Astrocyte of the hippocampus (primary cell): Measurements from ENCODE around the gene ASGR1.
A peak's percentile ranks its signal among the peaks of the same experiment; 100 is the strongest.

Experiments
- DNase-seq: peaks from one replicate; pipeline ENCODE4 v3.0.0; 2011; ENCODE audit warnings: low read depth, low spot score

Gene ASGR1, protein sequence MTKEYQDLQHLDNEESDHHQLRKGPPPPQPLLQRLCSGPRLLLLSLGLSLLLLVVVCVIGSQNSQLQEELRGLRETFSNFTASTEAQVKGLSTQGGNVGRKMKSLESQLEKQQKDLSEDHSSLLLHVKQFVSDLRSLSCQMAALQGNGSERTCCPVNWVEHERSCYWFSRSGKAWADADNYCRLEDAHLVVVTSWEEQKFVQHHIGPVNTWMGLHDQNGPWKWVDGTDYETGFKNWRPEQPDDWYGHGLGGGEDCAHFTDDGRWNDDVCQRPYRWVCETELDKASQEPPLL

DNA sequence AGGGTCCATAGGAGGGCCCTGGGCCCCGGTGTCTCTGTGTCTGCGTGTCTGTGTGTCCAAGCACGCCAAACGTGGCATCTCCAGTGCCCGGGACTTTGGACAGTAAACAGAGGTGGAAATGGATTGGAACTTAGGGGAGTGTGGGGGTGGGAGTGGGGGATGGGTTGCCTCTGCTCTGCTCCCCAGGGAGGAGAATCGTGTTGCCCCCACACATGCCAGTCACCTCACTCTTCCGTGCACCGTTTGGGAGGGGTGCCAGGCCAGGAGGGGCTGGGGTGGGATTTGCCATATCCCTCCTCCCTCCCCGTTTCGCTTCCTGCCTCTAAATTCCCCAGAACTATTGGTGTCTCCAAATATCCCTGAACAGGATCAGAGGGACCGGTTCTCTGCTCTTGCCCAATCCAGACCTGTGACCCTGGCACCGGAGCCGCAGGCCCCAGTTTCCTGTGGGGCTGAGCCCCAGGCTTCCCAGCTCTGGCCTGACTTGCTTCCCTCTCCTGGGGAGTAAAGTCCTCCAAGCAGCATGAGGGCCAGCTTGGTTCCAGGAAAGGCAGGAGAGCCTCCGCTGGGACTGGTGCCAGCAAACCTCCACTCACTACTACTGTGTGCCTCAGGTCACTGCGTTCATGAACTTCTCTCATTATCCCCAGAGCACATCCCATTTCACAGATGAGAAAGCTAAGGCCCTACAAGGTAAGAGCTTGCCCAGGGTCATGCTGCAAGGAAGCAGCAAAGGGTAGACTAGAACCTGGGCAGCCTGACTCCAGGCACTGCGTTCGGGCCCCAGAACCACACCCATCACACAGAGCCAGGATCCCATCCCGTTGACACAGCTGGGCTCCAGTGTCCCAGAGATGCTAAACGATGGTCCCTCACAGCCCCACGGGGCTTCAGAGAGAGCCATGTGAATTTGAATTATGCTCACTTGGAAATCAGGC is at the start of gene ASGR1:
Gene ASGR1 (minus strand): TSS at position 54 of the 938 bp plus-strand sequence. CDS start 807 bp downstream, outside the sequence.
- DNase-seq, result no peak

DNA sequence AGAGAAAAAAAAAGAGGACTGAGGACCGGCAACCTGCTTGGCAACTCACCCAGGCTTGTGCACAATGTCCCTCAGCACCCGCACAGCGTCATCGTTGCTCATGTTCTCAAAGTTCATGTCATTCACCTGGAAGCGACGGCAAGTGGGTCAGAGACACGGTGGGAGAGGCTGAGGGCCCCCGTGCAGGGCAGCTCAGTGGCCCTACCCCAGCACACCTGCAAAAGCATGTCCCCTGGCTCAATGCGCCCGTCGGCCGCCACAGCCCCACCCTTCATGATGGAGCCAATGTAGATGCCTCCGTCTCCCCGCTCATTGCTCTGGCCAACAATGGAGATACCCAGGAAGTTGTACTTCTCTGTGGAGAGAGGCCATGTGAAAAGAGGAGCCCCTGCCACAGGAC is 49.8 kb upstream of the ASGR1 start:
- no peak for DNase-seq

DNA sequence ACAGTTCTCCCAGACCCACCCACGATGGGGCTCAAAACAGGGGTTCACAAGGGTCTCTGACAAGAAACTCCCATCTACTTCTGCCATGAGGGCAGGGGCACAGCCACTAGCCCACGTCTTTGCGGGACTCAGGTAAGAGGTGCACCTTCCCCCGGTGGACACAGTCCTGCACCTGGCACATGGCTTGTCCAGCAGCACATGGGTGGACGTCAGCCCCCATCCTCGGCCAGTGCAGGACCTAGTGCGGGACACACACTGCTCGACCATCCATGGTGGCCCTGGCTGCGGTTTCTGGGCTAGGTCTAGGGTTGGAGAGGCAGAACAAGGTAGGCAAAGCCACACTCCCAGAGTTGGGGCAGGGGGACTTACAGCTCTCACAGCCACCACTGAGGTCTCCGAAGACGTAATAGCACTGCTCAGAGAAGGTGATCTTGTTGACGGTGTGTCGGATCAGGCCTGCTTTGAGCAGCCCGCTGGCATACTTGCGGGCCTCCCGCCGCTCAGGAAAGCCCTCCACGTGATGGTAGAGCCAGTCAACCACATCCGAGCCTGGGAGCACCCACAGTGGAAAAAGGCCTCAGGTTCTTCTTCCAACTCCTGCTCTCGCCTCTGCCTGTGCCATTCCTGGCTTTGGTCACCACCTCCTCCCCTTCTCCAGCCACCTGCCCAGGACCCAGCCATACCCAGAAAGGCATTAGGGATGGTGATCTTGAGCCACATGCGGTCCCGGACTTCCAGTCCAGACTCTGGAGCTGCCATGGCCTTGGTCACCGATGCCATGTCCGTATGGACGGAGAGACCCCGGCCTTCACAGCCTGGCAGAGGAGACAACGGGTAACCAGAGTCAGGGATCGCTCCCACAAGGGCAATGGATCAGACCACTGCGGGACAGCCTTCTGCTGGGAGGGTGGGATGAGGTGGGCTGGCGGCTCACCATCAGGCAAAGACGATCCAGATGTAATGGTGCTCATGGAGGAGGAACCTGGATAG is 47.8 kb upstream of the ASGR1 start:
- DNase-seq, result no peak

DNA sequence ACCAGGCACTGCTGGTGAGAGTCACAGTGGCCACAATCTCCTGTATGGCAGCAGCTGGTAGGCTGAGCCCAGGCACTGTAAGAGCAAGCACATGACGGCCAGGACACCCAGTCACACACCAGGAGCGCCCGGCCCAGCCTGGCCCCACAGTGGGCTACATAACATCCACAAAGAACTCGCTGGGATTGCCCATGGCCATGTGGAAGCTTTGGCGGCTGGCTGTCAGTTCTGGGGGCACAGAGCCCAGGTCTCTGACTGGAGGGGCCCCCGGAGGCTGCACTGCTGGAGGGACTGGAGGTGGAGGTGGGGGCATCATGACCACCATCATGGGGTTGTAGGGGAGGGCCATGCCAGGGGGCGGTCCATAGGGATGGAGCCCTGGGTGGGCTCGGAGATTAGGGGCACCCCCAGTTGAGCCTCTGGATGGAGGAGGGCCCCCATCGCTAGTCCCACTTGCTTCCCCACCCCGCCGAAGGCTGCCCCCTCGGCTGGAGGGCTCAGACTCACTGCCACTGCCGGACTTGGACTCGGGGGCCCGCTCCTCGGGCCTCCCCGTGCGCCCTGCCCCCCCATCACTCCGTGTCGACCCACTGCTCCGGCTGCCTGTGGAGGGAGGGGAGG is 46.7 kb upstream of the ASGR1 start:
- no peak for DNase-seq

DNA sequence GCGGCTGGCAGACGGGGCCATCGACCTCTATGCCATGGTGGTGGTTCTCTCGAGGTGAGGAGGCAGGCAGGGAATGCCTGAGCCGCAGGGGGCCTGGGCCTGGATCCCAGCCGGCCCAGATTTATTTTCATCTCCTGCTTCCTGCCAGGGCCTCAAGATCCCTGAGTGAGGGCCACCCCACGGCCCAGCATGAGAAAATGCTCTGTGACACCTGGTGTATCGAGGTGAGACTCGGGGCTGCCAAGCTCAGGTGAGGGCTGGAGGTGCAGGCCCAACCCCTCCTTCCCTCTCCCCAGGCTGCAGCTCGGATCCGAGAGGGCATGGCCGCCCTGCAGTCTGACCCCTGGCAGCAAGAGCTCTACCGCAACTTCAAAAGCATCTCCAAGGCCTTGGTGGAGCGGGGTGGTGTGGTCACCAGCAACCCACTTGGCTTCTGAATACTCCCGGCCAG is 45.5 kb upstream of the ASGR1 start:
- no peak for DNase-seq

DNA sequence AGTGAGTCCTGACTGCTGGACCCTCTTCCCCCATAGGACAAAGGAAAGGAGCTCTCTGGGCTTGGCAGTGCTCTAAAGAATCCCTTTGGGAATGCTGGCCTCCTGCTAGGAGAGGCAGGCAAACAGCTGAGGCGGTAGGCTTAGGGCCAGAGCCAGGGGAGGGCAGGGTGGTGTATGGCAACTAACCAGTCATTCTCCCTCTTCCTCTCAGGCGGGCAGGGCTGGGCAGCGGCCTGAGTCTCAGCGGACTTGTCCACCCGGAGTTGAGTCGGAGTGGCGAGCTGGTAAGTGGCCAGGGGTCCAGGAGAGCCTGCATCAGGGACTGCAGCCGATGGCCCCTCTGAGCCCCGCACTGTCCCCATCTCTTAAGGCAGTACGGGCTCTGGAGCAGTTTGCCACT is 44.9 kb upstream of the ASGR1 start:
- DNase-seq, result peak; percentile 50

DNA sequence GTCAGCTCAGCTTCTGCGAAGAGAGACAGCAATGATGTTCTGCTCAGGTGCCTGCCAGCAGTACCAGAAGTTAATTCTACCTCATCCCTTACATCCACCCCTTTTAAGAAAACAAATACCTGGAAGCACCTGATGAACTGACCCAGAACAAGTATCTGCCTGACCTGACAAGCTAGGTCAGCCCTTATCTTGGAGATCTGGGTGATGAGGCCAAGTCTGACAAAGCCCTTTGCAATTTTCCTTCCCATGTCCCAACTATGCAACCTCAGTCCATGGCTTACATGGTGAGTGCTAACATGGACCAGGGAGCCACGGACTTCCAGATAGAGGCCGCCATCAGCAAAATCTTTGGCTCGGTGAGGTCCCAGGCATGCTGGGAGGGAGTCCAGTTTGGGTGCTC is 44.2 kb upstream of the ASGR1 start:
- no peak for DNase-seq

DNA sequence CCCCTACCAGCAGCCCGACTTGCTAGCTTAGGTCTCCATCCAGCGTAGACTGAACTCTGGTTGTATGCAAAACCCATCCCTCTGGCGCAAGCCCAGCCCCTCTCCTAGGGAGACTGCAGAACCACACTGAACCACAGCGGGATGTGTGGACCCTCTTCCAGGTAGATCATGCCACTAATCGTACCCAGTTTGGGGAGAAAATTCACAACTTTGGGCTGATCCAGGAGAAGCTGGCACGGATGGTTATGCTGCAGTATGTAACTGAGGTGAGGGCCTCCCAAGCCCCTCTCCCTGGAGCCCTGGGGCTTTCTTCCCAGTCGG is 43.8 kb upstream of the ASGR1 start:
- no peak for DNase-seq

DNA sequence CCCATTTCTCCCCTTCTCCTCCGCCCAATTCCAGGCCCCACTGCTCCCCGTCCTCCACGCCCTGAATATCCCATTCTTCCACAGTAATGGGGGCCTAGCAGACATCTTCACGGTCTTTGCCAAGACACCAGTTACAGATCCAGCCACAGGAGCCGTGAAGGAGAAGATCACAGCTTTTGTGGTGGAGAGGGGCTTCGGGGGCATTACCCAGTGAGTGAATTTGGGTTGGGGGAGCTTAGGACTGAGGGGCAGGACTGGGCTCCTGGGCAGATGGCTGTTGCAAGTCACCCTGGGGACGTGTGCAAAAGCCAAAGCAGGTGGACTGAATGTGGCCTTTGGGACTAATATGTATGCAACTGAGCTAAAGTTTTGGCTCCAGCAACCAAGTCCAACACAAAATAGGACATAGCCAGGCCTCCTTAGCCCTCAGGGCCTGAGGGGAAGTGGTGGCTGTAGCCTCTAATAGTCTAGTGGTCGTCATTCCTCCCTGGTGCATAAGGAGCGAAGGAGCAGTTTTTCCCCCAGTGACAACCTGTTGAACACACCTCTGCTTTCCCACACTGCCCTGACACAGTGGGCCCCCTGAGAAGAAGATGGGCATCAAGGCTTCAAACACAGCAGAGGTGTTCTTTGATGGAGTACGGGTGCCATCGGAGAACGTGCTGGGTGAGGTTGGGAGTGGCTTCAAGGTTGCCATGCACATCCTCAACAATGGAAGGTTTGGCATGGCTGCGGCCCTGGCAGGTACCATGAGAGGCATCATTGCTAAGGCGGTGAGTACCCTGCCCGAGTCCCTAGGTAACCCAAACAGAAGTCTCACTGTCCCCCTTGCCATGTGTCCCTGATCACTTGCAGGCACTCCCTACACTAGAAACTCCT is 43.2 kb upstream of the ASGR1 start:
- DNase-seq, result no peak

DNA sequence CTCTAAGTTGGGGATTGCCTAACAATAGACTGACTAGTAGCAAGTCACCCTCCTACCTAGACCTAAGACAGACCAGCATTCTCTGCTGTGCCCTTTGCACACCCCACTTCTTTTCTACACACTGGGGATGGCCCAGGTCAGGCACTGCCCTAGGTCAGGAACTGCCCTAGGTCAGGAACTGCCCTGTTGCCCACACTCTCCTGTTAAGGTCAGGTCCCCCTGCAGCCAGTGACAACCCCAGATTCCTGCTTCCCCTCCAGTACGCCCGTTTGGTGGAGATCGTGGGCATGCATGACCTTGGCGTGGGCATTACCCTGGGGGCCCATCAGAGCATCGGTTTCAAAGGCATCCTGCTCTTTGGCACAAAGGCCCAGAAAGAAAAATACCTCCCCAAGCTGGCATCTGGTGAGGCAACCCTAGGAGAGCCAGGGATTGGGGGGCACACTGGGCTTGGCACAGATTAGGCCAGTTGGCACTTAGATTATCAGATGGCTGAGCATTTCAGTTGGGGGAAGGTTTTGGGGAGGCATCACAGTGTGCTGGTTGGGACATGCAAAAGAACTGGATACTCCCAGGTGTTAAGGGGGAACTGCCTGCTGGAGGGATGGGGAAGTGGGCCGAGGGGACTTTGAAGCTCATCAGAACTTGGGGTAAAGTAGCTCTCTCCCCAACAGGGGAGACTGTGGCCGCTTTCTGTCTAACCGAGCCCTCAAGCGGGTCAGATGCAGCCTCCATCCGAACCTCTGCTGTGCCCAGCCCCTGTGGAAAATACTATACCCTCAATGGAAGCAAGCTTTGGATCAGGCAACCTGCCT is 42.3 kb upstream of the ASGR1 start:
- DNase-seq, result no peak

DNA sequence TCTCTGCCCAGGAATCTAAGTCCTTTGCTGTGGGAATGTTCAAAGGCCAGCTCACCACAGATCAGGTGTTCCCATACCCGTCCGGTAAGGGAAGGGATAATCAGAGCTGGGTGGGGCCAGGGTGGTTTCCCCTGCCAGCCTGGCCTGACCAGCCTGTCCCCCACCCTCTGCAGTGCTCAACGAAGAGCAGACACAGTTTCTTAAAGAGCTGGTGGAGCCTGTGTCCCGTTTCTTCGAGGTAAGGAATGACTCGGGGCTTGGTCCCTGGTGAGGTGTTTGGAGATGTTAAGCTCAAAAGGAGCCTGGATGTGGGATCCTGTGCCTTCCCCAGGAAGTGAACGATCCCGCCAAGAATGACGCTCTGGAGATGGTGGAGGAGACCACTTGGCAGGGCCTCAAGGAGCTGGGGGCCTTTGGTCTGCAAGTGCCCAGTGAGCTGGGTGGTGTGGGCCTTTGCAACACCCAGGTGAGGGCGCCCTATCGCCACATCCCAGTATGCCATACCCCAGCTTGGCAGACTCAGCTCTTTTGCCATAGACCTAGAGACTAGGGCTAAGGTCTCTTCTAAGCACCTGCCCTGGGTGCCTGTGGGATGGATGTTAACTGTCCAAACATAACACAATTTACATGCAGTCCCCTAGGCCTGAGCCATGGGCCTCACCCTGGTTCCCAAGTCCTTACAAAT is 41.6 kb upstream of the ASGR1 start:
- DNase-seq, result peak; percentile 80

DNA sequence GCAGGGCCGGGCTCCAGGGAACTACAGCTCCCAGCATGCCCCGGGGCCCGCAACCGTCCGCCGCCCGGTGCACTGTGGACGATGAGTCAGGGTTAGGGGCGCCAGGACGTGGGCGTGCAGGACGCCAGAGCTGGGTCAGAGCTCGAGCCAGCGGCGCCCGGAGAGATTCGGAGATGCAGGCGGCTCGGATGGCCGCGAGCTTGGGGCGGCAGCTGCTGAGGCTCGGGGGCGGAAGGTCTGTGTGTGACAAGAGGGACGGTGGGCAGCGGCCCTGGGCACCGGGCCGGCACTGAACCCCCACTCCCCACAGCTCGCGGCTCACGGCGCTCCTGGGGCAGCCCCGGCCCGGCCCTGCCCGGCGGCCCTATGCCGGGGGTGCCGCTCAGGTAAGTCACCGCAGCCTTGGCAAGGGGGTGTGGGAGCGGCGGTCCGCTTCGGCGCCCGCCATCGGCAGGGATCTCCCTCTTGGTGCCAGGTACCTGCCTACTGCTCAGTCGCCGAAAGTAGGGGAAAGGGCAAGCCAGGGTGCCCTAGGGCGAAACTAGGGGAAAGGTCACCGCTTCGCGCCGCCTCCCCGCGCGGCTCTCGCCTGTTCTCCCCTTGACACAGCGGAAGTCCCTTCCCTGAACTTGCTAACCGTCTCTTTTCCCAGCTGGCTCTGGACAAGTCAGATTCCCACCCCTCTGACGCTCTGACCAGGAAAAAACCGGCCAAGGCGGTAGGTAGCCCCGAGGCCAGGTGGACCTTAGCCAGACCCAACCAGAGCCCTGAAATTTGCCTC is 40.8 kb upstream of the ASGR1 start, which contains the start of the genes ACADVL and DLG4:
Gene ACADVL (plus strand): TSS at position 127 of the 781 bp plus-strand sequence. CDS start 47 bp downstream, at position 174.
Gene DLG4 (minus strand): TSS at position 25 of the 781 bp plus-strand sequence.
- DNase-seq, result peak; percentile 96

DNA sequence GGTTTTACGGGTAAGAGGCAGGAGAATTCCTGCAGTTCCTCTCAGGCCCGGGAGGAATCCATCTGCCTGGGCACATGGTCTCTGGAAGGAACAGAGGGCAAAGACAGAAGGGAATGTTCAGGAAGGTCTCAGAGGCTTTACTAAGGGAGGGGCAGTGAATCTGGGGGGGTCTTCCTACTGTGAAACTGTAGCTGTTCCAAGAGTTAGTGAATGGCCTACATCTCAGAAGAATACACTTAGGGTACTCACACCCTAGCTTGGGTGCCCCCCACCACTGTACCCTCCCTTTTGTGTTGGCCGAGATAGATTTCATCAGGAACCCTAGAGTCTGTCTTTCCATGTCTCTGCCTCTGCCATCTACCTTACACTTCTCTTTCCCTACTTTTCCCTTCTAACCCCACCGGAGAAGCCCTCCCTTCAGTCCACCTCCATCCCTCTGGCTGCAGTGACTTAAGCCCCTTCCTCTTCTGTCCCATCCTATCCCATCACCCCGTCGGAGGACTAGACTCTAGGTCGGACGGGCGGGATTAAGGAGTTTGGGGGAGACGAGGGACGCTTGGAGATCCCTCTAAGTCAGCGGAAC is 40.1 kb upstream of the ASGR1 start:
- no peak for DNase-seq

DNA sequence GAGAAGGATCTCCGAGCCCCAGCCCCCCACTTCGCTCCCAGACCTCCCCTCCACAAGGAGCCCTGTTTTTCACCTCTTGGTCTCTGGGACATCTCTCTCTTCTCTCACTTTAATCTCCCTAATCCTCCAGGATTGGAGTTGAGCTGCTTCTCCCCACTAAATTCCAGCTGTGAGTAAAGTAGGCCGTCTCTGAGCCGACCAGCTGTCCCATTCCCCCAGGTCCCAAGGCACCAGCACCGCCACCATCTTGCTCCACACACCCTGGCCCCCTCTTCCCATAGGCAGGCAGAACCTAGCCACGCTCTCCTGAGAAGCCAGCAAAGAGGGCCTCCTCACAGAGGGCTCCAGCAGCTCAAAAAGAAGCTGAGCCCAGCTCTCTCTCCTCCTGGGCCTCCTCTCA is 39.6 kb upstream of the ASGR1 start:
- DNase-seq, result no peak

DNA sequence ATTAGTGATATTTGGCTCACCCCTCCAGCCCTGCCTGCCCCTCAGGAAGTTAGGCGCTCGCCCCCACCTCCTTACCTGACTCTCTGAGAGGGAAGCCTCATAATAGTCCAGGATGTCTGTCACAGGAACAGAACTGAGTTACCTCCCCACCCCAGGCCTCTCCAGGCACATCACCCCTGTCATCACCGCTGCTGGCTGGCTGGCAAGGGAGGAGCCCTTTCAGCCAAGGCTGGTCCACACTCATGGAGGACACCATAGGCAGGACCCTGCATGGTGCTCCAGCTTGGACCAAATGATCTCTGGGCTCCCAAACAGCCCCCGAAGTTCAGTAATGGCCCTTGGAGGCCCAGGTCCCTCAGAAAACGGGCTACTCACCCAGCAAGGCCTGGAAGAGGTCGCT is 39.0 kb upstream of the ASGR1 start:
- DNase-seq, result no peak

DNA sequence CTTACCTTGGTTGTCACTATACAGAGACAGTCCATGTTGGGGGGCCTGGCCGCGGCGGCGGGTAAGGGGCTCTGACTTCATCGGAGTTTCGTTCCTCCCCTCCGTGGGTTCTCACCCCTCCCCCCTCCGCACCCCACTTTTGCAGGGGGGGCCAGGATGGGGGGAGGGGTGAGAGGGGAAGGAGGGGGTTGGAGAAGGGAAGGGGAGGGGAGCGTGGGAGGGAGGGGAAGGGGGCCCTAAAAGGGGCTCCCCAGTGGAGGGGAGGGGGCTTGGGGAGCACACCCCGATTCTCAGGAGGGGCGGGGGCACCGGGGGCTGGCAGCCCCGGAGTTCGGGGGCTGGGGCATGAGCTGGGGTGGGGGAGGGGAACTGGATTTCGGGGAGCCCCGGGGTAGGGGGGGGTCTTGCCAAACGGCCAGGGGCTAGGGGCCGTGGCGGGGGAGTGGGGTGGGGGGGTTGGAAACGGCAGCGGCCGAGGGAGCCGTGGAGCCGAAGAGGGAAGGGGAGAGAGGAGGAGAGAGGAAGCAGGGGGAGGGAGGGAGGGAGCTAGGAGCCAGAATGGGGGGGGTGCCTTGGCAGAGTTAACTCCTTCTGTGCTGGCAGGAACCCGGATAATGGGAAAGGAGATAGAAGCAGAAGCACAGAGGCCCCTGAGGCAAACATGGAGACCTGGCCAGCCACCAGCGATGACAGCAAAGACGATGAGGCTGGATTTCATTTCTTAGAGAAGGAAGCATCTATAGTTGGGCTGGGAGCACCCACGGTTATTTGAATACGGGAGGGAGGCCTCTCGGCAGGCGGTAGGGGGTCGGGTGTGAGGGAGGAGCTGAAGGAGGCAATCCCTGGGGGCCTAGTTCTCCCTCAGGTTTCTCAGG is 38.2 kb upstream of the ASGR1 start:
- peak; percentile 87 for DNase-seq
